HG03108 (cell line): ENCODE data around the gene MS4A4E.
"Not testable (repeated sequence)": the region's sequence is repeated elsewhere in the genome, so short reads cannot be mapped to it uniquely, and the experiment has no call there.

Source experiments
- ATAC-seq: cut with Tn5 transposase; IDR thresholded peaks from one replicate; pipeline ENCODE4 v1.9.1; 2021; ENCODE audit warnings: moderate library complexity; ENCODE audit not compliant: unreplicated experiment

MS4A4E gene

DNA sequence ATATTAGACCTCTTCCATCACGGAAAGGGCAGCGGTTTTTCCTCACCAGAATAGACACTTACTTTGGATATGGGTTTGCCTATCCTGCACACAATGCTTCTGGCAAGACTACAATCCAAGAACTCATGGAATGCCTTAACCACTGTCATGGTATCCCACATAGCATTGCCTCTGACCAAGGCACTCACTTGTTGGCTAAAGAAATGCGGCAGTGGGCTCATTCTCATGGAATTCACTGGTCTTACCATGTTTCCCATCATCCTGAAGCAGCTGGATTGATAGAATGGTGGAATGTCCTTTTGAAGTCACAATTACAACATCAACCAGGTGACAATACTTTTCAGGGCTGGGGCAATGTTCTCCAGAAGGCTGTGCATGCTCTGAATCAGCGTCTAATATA is 20.8 kb downstream of the MS4A4E start:
- no peak for ATAC-seq

GRCh38 chr11:60221692-60222091 is 21.2 kb downstream of the MS4A4E start:
- no peak for ATAC-seq

DNA sequence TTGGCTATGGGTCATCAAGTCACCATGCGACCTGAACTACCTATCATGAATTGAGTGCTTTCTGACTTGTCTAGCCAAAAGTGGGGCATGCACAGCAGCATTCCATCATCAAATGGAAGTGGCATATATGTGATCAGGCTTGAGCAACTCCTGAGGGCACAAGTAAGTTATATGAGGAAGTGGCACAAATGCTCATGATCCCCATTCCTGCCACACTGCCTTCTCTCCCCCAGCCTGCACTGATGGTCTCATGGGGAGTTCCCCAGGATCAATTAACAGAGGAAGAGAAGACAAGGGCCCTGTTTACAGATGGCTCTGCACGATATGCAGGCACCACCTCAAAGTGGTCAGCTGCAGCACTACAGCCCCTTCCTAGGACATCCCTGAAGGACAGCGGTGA is 21.8 kb downstream of the MS4A4E start:
- no peak for ATAC-seq

GRCh38 chr11:60214386-60214785 is 28.6 kb downstream of the MS4A4E start:
- ATAC-seq, result no peak

DNA sequence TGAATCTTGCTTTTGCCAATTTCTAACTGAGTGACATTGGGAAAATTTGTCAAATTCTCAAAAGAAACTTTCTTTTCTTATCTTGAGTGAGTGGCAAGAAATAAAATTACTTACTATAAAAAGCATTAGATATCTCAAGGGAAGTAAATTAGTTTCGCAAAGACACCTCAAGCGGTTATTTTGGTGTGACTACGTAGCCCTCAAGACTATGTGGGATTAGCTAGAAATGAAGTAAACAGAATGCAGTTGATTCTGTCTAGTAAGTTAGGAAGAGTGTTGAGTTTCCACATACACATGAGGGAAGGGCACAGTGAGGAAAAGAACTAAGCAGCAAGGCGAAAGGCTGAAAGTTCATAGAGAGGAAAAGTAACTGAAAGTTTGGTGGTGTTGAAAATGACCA is 31.7 kb downstream of the MS4A4E start:
- no peak for ATAC-seq

DNA sequence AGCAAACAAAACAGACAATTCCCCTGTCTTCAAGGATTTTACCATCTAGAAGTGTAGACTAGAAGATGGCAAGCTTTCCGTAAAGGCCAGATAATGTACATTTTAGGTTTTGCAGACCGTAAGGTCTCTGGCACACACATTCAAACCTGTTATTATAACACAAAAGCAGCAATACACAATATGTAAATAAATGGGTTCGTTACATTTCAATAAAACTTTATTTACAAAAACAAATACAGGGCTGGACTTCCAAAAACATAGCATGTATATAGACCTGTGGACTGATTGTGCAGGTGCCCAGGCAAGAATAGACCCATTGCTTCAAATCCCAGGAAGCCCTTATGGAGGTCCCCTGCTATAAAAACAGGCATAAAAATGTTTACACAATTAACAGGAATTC is 33.0 kb downstream of the MS4A4E start:
- ATAC-seq, result no peak

DNA sequence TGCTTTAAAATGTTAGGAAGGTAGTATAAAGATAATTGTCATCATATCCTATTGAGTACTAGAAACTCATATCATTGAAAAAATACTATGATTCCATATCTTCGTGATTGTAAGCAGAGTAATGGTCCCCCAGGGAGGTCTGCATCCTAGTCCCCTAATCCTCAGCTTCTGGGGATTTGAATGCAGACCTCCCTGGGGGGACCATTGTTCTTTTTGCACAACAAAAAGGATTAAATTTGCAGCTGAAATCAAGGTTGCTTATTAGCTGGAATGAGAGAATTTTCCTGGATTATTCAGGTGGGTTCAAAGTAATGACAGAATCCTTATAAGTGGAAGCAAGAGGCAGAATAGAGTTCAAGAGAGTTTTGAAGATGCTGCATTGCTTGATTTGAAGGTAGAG is 34.0 kb downstream of the MS4A4E start:
- no peak for ATAC-seq

DNA sequence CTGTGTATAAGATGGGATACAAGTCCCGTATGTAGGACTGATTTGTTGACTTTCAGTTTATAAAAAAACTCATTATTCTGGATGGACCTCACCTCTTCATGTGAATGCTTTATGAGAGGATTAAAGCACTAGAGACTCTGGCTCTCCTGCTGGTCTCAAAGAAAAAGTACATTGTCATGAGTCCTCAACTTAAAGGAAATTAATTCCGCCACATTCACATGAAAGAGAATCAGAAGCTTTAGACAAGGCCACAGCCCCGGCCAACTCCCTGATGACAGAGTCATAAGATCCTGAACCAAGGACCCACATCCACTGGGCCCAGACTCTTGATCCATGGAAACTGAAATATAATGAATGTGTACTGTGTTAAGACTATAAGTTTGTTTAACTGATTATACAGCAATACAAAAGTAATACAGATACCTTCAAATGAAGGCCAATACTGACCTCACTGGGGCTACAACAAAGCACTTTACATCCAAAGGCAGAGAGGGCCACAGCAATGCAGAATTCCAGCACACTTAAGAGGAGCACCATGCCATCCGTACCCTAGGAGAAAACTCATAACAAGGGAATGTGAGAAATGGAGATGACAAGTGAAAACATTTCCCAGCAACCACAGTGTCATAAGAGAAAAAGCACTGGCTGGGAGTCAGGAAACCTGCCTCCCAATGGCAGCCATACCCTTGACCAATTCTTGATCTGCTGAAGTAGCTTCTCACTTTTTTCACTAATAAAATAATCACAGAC is 34.6 kb downstream of the MS4A4E start:
- no peak for ATAC-seq

GRCh38 chr11:60206616-60207015 is 36.3 kb downstream of the MS4A4E start:
- ATAC-seq, result no peak

- ATAC-seq, result no peak
These were observed 38.0 kb downstream of the MS4A4E start for GRCh38 chr11:60204922-60205321.

DNA sequence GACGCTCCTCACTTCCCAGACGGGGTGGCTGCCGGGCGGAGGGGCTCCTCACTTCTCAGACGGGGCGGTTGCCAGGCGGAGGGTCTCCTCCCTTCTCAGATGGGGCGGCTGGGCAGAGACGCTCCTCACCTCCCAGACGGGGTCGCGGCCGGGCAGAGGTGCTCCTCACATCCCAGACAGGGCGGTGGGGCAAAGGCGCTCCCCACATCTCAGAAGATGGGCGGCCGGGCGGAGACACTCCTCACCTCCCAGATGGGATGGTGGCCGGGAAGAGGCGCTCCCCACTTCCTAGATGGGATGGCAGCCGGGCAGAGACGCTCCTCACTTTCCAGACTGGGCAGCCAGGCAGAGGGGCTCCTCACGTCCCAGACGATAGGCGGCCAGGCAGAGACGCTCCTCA is 41.6 kb downstream of the MS4A4E start:
- ATAC-seq, result not testable (repeated sequence)

DNA sequence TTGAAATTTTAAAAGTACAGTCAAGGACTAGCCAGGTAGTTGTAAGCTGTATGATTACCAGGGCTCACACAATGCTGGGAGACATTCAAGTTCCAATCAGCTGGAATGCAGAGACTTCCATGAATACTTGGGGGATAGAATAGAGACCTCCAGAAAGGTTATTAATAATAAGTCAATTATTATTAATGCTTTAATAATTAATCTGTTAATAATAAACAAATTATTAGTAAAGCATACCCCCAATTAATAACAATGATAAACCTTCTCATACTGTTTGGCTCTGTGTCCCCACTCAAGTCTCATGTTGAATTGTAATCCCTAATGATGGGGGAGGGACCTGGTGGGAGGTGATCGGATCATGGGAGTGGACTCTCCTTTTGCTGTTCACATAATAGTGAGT is 45.5 kb downstream of the MS4A4E start:
- ATAC-seq, result no peak

GRCh38 chr11:60195923-60196368 is 47.0 kb downstream of the MS4A4E start:
- ATAC-seq, result peak; percentile 67

GRCh38 chr11:60194511-60194910 is 48.4 kb downstream of the MS4A4E start:
- ATAC-seq, result no peak

- ATAC-seq, result peak; percentile 84
These were observed 49.1 kb downstream of the MS4A4E start for GRCh38 chr11:60193687-60194433.

DNA sequence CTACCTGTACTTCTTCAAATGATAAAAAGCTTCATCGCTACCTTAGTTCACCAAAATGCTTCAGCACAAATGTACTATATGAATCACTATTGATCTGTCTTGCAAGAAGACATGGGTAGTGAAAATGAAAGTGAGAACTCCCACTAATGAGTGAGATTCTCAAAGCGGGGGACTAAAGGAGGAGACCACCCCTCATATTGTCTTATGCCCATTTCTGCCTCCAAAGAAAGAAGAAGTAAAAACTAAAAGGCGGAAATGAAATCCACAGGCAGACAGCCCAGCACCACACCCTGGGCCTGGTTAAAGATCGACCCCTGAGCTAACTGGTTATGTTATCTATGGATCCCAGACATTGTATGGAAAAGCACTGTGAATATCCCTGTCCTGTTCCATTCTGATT is 50.4 kb downstream of the MS4A4E start:
- ATAC-seq, result not testable (repeated sequence)

DNA sequence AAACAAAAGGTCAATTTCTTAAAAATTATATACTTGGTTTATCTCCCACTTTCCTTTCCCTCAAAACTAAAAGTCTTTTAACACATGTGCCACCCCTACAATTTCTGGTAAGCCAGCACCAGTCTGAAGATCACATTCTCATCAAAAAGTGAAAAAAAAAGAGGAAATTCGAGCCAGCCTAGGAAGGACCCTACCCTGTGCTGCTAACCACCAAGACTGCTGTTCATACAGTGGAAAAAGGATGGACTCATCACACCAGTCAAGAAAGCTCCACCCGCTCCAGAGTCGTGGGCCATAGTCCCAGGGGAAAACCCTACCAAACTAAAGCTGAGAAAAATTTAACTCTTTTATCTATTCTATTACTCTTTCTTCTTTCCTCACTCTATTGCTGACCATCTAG is 54.5 kb downstream of the MS4A4E start:
- ATAC-seq, result not testable (repeated sequence)

DNA sequence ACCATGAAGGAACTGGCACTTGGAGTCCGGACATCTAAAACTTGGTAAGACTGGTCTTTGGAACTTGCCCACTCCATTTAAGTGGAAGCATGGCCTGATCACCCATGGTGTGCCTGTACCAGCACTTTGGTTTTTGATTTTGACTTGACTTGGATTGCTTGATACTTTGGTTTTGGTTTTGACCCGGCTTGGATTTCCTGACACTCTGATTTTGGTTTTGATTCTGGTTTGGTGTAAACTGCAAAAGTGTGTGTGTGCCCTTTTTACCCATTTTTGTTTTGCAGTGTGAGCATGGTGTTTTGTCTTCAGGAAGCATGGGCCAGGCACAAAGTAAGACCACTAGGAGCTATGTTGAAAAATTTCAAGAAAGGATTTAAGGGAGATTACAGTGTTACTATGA is 56.8 kb downstream of the MS4A4E start:
- not testable (repeated sequence) for ATAC-seq

- not testable (repeated sequence) for ATAC-seq
These were observed 57.5 kb downstream of the MS4A4E start for GRCh38 chr11:60185512-60185827.

- ATAC-seq, result no peak
These were observed 58.0 kb downstream of the MS4A4E start for GRCh38 chr11:60184824-60185511.

DNA sequence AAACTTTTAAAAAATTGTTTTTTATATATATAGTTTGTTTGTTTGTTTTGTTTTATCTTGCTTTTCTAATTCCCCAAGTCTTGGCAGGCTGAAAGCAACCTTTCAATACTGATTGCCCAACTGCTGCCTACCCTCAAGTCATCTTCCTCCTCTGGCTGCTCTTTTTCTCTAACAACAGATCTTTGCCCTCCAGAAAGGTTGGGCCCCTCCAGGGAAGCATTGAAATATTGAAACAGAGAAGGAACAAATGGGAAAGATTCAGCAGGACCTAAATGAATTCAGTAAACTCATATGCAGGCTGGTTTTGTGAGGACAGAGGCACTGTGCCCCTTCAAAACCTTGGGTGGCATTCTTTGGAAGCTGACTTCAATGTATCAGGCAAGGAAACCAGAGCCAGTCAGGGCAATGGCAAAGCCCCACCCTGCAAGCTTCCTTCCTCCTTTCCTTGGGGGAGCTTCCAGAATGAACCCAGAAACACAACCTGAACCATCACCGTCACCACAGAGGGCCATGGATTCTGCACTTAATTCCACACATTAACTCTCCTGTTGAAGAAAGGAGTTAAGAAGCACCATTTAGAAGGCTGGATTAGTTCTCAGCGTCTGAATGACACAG is 59.2 kb downstream of the MS4A4E start:
- ATAC-seq, result no peak
